Brain microvascular endothelial cell (primary cell): ENCODE results near the gene CCDC6.
"Not testable (repeated sequence)": the region's sequence is repeated elsewhere in the genome, so short reads cannot be mapped to it uniquely, and the experiment has no call there.

ENCODE experiments used
- DNase-seq: peaks from one replicate; pipeline ENCODE4 v3.0.0-alpha.2; 2020
- H3K27ac ChIP-seq: fragments of 250-450 bp; sonication (Bioruptor Pico); 2 replicates; pipeline ENCODE4 v1.5.1; 2020; ENCODE audit warnings: mild to moderate bottlenecking, moderate library complexity
- H3K27me3 ChIP-seq: fragments of 250-450 bp; sonication (Bioruptor Pico); replicated peaks from 2 replicates; pipeline ENCODE4 v1.5.1; 2020; ENCODE audit warnings: mild to moderate bottlenecking
- H3K36me3 ChIP-seq: fragments of 250-450 bp; sonication (Bioruptor Pico); replicated peaks from 2 replicates; pipeline ENCODE4 v1.5.1; 2020; ENCODE audit warnings: mild to moderate bottlenecking
- H3K4me3 ChIP-seq: 2 replicates; pipeline ENCODE4 v1.5.1; 2011; ENCODE audit warnings: low read depth, mild to moderate bottlenecking, control low read depth, low read length, moderate library complexity
- in situ Hi-C: cut with HindIII; loops from 2 replicates; pipeline ENCODE4 v1.10.0; 2017; ENCODE audit warnings: low sequenced_read_pairs, low pct_ligation_motif_present
- TF ChIP-seq, protein P1 (sequence below): IDR thresholded peaks from 2 replicates; pipeline ENCODE4 v1.5.1; 2011; ENCODE audit warnings: low read depth, mild to moderate bottlenecking, moderate library complexity, low read length, control low read depth, inconsistent platforms; ENCODE audit errors: missing control alignments

The CCDC6 gene

DNA sequence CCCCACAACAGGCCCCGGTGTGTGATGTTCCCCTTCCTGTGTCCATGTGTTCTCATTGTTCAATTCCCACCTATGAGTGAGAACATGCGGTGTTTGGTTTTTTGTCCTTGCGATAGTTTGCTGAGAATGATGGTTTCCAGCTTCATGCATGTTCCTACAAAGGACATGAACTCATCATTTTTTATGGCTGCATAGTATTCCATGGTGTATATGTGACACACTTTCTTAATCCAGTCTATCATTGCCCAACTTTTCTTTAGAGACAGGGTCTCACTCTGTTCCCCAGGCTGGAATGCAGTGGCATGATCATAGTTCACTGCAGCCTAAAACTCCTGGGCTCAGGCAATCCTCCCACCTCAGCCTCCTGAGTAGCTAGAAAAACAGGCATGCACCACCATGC lies 120.9 kb downstream of the CCDC6 start:
- H3K27me3 ChIP-seq, in situ Hi-C loops, DNase-seq, H3K36me3 ChIP-seq, H3K4me3 ChIP-seq, H3K27ac ChIP-seq: not testable (repeated sequence)

DNA sequence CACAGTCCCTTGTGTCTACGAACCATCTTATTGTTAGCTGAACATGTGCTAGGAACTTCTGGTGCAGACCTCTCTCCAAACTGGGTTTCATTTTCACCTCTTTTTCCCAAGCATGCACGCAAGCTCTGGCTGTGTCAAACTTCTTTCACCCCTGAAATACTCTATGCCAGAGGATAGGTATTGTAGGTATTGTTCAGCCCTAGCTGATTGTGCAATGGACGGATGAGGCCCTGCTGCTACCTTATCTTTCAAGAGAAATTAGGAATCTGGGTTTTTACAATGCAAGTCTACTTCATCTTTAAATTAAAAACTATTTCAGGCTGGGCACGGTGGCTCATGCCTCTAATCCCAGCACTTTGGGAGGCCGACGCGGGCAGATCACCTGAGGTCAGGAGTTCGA lies 124.8 kb downstream of the CCDC6 start:
- in situ Hi-C loops, result no loop called here
- no peak overlapping the region for H3K4me3 ChIP-seq
- H3K36me3 ChIP-seq, result no peaks in the 10 kb centered on the region
- DNase-seq, result no peak
- no peak overlapping the region for H3K27ac ChIP-seq
- TF ChIP-seq, protein P1, sequence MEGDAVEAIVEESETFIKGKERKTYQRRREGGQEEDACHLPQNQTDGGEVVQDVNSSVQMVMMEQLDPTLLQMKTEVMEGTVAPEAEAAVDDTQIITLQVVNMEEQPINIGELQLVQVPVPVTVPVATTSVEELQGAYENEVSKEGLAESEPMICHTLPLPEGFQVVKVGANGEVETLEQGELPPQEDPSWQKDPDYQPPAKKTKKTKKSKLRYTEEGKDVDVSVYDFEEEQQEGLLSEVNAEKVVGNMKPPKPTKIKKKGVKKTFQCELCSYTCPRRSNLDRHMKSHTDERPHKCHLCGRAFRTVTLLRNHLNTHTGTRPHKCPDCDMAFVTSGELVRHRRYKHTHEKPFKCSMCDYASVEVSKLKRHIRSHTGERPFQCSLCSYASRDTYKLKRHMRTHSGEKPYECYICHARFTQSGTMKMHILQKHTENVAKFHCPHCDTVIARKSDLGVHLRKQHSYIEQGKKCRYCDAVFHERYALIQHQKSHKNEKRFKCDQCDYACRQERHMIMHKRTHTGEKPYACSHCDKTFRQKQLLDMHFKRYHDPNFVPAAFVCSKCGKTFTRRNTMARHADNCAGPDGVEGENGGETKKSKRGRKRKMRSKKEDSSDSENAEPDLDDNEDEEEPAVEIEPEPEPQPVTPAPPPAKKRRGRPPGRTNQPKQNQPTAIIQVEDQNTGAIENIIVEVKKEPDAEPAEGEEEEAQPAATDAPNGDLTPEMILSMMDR, result no peak
- no peaks in the 10 kb centered on the region for H3K27me3 ChIP-seq

DNA sequence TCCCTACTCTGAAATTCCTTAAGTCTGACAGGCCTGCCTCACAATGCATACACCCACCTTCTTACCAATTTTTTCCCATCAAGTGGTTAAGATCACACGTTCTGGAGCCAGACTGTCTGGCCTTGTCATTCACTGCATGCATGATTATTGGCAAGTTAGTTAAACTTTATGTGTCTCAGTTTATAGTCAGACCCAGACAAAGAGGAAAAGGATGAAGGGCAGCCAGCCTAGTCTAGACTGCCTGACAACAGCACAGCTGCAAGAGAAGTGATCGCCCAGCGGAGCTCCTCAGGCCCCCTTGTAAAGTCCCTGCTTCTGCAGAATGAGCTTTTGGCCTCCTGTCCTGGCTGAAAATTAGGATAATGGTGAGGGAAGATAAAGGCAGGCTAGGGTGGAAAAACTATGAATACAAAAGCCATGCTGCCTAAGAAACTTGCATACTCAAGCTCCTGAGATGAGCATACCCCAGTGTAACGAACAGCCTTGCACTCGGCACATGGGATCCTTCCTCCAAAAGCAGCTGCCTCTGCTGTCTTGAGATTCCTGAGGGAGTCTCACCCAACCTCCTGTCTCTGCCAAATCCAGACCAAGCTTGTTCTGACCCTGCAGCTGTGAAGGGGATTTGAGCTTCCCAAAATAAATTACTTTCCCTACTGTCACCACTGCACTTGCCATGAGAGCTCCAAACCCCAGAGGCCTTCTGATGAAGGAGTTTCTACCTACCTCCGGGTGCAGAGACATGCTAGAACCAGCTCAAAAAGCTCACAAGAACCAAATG lies 126.4 kb downstream of the CCDC6 start:
- in situ Hi-C loops, result no loop called here
- Histone ChIP-seq H3K36me3 (no peaks in the 10 kb centered on the region), H3K27me3 (no peaks in the 10 kb centered on the region), H3K4me3 (no peak overlapping the region), H3K27ac (no peak overlapping the region)
- TF ChIP-seq, protein P1, result no peak
- no peak for DNase-seq

DNA sequence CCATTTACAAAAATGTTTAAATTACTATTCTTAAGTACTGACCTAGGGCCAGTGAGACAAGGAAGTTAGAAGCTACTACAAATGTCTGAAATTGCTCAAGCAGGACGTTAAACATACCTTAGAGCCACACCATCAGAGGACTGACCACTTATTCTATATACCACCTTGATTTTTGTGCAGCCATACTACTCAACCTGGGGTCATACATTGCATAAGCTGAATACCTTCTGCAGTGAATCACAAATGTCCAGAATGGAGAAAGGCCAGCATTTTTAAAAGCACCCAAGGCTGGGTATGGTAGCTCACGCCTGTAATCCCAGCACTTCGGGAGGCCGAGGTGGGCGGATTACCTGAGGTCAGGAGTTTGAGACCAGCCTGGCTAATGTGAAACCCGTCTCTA lies 131.9 kb downstream of the CCDC6 start:
- in situ Hi-C loops, result no loop called here
- no peak overlapping the region for H3K4me3 ChIP-seq
- TF ChIP-seq, protein P1, result no peak
- H3K27me3 ChIP-seq, result no peaks in the 10 kb centered on the region
- no peaks in the 10 kb centered on the region for H3K36me3 ChIP-seq
- H3K27ac ChIP-seq, result no peak overlapping the region
- no peak for DNase-seq

DNA sequence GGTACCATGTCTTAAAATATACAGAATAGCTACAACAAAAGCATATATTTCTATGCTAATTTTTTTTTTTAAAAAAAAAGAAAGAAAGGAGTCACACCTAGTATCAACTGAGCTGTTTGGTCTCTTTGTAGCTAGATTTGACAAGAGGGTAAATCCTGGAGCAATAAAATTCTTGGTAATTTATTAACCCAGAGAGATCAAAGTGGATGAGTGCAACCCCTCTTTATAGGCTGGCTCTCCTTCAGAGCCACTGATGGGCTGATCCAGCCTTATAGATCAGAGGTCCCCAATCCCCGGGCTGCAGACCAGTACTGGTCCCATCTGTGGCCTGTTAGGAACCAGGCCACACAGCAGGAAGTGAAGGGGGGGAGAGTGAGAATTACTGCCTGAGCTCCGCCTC lies 133.3 kb downstream of the CCDC6 start:
- H3K27me3 ChIP-seq, result no peaks in the 10 kb centered on the region
- no peaks in the 10 kb centered on the region for H3K36me3 ChIP-seq
- DNase-seq, result no peak
- no peak overlapping the region for H3K27ac ChIP-seq
- H3K4me3 ChIP-seq, result no peak overlapping the region
- TF ChIP-seq, protein P1, result no peak
- in situ Hi-C loops, result no loop called here

DNA sequence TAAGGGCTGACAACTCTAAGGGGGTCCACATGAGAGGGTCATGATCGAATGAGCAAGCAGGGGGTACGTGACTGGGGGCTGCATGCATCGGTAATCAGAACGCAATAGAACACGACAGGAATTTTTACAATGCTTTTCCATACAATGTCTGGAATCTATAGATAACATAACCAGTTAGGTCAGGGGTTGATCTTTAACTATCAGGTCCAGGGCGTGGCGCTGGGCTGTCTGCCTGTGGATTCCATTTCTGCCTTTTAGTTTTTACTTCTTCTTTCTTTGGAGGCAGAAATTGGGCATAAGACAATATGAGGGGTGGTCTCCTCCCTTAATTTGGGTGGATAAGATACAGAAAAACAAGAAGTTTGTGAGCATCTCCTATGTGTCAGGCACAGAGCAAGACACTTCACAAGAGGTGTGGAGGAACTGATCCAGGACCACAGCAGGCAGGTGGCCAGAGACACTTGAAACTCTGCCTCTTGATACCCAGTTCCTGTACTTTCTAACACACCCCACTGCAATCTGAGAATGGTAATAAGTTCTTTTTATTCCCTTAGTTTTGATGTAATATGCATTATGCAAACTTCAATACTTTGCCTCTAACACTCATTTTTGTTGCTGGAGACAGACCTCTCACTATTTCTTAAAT lies 135.1 kb downstream of the CCDC6 start:
- H3K27me3 ChIP-seq, result no peaks in the 10 kb centered on the region
- no peak for DNase-seq
- H3K36me3 ChIP-seq, result no peaks in the 10 kb centered on the region
- TF ChIP-seq, protein P1, result no peak
- H3K4me3 ChIP-seq, result no peak overlapping the region
- H3K27ac ChIP-seq, result no peak overlapping the region
- in situ Hi-C loops, result no loop called here
